ENCODE results near the gene HNRNPU. TPM values are rescaled to one million over a fixed set of nuclear protein-coding genes. Genes with fewer than 3 reads are reported as not detected.
A peak's percentile ranks its signal among the peaks of the same experiment; 100 is the strongest.

Gene HNRNPU
- total RNA-seq, 1 experiment from 2014 or later: 357 TPM

DNA sequence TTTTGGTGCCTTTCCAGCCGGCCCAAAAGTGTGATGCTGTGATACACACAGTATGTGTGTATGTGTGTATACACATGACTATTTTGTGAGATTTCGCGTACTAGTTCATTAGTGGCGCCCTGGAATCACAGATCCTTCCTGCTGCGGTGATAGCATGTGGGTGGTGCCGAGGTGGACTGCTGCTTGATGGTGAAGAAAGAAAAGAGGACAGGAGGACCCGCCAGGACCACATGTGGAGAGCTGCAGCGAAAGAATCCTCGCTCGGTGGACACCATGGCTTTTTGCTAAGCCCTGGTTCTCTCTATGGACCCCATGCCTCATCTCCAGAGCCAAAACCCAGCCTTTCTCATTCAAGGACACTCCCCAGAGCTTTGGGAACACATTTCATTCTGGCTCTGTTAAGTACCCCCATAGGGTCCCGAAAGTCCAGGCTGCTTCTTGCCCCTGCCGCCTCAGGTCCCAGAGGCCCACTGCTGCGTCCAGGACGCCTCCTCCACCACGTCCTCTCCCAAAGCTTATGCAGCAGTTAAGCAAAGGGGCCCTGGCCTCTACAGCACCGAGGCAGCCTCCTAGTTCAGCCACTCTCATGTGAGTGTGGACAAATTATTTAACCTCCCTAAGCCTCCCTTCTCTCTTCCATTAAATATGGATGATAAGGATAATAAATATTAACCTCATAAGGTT is 61.6 kb downstream of the HNRNPU start:
- no peak for DNase-seq (ENCODE audit: low read depth)

DNA sequence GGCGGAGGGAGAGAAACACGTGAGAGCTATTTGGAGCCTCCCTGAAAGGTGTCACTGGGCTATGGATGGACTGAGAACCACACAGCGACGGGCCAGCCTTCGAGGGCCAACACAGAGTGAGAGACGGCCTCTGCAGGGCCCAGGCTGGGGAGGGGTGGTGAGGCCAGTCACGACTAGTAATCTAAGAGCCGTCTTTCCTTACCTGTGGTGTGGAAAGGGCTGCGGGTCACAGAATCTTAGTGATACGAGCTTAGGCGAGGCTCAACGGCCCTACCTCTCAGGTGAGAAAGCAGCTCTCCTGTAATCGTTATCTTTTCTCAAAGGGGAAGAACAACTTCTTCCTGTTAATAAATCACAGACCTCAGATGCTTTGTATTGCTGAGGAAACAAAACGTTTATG is 62.3 kb downstream of the HNRNPU start:
- no peak for DNase-seq (ENCODE audit: low read depth)

DNA sequence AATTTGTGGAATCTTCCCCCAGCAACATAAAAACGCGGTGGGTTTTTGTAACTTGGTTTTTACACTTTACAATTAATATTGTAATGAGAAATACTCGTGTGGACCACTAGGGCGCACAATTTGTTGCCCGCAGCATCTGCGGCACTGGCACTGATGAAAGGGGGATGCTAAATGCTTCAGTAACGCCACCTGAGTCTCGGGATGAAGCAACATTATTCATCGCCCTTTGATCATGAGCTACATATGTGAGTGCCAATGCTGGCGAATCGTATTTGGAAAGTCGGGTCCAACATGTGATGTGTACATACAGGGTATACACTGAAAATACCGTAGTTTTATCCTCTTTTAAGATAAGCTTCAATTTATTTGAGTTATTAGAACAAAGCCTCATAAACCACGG is 63.1 kb downstream of the HNRNPU start:
- DNase-seq (ENCODE audit: low read depth): peak; percentile 54

DNA sequence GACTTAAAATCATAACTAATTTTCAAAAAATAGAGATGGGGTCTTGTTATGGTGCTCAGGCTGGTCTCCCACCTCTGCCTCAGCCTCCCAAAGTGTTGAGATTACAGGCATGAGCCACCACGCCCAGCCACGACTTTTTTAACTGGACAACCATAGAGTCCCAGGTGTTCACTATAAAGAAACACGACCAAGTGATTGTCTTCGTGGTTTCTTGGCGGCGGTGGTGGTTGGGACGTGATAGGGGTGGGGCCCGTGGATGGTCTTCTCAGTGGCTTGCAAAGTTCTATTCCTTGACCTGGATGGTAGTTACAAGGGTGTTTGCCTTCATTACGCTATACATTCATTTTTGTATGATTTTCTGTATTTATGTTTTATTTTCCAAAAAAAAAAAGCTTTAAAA is 63.5 kb downstream of the HNRNPU start:
- no peak for DNase-seq (ENCODE audit: low read depth)

Other genes starting within 250 kb of the HNRNPU start
- 37.2 and 59.0 TPM in 2 replicates for gene DESI2, start 211.4 kb downstream of the HNRNPU start, total RNA-seq (2014; rRNA removed; shearing (Covaris generic))
- 20.3 and 30.0 TPM in 2 replicates for gene COX20, start 28.9 kb downstream of the HNRNPU start, total RNA-seq (2014; rRNA removed; shearing (Covaris generic))